GM13976 (cell line): ENCODE measurements around the gene SOBP.

Experiments
- DNase-seq: peaks from one replicate; pipeline ENCODE4 v3.0.0; 2012; ENCODE audit warnings: low spot score
- CTCF ChIP-seq: IDR thresholded peaks from 2 replicates; pipeline ENCODE4 v1.5.1; 2012; ENCODE audit warnings: borderline replicate concordance, mild to moderate bottlenecking; ENCODE audit not compliant: insufficient read depth; ENCODE audit errors: extremely low read depth, missing control alignments, control extremely low read depth
- in situ Hi-C: fragments of 300-500 bp; cut with MboI; formaldehyde crosslinking; loops from one replicate; pipeline ENCODE4 v1.12.0; 2022; ENCODE audit warnings: low sequenced_read_pairs, mixed read lengths, inconsistent platforms; ENCODE audit not compliant: unreplicated experiment

Gene SOBP

GRCh38 chr6:107630348-107630977, 140.5 kb downstream of the SOBP start:
- in situ Hi-C loops = no loop called here
- DNase-seq = no peak
- TF ChIP-seq CTCF = no peak

GRCh38 chr6:107632381-107633136, 142.6 kb downstream of the SOBP start:
- no peak for DNase-seq
- in situ Hi-C loops = no loop called here
- TF ChIP-seq CTCF = no peak

DNA sequence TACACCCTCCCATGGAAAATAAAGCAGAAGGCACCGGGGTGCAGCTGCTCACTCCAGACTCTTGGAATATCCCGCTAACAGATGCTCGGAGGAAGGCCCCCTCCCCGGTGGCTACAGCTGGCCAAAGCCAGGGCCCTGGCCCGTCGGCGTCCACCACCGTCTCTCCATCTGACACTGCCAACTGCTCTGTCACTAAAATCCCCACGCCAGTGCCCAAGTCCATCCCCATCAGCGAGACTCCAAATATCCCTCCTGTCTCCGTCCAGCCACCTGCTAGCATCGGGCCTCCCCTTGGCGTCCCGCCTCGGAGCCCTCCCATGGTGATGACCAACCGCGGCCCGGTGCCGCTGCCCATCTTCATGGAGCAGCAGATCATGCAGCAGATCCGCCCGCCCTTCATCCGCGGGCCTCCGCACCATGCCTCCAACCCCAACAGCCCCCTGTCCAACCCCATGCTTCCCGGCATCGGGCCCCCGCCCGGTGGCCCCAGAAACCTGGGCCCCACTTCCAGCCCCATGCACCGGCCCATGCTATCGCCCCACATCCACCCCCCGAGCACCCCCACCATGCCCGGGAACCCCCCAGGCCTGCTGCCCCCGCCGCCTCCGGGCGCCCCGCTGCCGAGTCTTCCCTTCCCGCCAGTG, 143.9 kb downstream of the SOBP start:
- no peak for DNase-seq
- in situ Hi-C loops = no loop called here
- TF ChIP-seq CTCF = no peak

GRCh38 chr6:107634324-107635056, 144.6 kb downstream of the SOBP start:
- peak; percentile 42 for DNase-seq
- in situ Hi-C loops = no loop called here
- no peak for TF ChIP-seq CTCF

DNA sequence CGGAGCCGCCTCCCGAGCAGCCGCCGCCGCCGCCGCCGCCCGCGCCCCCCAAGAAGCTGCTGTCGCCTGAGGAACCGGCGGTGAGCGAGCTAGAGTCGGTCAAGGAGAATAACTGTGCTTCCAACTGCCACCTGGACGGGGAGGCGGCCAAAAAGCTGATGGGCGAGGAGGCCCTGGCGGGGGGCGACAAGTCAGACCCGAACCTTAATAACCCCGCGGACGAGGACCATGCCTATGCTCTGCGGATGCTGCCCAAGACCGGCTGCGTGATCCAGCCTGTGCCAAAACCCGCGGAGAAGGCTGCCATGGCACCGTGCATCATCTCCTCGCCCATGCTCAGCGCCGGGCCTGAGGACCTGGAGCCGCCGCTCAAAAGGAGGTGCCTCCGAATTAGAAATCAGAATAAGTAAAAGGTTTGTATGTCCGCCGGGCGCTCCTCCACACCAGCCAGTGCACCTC, 145.2 kb downstream of the SOBP start:
- in situ Hi-C loops = no loop called here
- no peak for TF ChIP-seq CTCF
- no peak for DNase-seq

DNA sequence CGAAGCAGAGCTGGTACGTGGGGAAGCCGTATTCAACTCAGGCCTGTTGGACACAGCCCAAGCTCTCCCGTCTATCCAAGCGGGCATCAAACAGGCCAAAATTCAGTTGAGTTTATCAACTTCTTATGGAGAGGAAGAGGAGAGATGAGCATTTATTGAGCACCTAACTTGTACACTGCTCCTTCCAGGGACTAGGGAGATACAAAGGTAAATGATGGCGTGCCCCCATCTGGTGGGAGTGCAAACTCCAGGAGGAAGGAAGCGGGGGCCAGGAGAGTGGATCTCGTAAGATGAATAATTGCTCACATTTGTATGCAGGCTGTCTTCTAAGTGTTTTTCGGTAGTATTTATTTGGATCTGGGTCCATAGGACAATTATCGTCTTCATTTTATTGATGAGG, 146.6 kb downstream of the SOBP start:
- TF ChIP-seq CTCF = no peak
- in situ Hi-C loops = no loop called here
- DNase-seq = no peak
